NCI-H187 (cell line): ENCODE results near the gene RASL12.
"Not testable (repeated sequence)": the region's sequence is repeated elsewhere in the genome, so short reads cannot be mapped to it uniquely, and the experiment has no call there.

Experiments
- DNase-seq, 2 experiments: peaks; one replicate each; lab custom pipeline; 2025; lab: John Stamatoyannopoulos, UW

Gene RASL12

GRCh38 chr15:65075607-65076395, 8.0 kb upstream of the RASL12 start:
- not testable (repeated sequence) for DNase-seq

DNA sequence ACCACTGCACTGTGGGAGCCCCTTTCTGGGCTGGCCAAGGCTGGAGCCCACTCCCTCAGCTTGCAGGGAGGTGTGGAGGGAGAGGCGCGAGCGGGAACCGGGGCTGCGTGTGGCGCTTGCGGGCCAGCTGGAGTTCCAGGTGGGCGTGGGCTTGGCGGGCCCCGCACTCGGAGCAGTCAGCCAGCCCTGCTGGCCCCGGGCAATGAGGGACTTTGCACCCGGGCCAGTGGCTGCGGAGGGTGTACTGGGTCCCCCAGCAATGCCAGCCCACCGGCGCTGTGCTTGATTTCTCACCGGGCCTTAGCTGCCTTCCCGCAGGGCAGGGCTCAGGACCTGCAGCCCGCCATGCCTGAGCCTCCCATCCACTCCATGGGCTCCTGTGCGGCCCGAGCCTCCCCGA, 7.2 kb upstream of the RASL12 start:
- DNase-seq: not testable (repeated sequence)

GRCh38 chr15:65072617-65073016, 4.8 kb upstream of the RASL12 start:
- DNase-seq: no peak

- no peak for DNase-seq
Measured at GRCh38 chr15:65072027-65072426, 4.2 kb upstream of the RASL12 start.

GRCh38 chr15:65071381-65071811, 3.6 kb upstream of the RASL12 start:
- DNase-seq: no peak

DNA sequence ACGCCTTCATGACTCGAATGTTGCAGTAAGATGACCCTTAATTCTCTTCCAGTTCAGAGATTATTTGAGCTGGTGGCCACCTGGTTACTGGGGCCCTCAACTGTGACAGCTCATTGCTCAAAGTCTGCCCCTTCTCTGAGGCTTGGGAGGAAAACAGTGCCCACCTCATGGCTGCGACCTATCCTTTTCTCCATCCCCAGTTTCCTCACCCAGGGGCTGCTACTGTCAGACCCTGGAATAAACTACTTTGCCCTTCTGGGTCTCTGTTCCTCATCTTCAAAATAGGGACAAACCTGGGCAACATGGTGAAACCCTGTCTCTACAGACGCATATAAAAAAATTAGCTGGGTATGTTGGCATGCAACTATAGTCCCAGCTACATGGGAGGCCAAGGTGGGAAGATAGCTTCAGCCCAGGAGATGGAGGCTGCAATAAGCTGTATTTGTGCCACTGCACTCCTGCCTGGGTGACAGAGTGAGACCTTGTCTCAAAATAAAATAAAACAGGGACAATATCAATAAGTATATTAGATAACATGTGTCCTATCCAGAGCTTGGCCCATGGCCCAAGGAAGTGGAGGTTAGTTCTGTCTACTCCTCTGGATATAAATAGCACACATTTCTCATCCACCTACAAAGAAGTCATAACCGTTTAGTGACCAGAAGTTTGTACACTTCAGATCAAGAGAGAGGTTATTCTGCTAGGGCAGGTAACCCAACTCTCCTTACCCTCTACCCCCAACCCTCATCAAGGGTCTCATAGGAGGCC, 2.2 kb upstream of the RASL12 start:
- no peak for DNase-seq

DNA sequence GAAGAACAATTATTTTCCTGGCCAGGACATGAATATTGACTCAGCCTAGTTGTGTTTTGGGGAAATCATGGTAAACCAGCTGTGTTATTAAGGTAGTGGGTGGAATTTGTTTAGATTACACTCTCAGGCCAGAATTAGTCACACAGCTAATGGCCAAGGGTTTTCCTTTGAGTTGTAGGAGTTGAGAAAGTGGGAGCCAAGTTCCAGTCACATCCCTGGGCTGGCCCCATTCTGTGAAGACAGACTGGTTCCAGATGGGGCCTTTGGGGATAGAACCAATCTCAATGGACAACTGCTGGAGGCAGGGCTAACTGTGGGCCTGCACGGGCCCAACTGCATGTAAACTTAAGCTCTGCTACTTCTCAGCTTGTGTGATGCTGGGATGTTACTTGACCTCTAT, 1.4 kb upstream of the RASL12 start:
- no peak for DNase-seq

DNA sequence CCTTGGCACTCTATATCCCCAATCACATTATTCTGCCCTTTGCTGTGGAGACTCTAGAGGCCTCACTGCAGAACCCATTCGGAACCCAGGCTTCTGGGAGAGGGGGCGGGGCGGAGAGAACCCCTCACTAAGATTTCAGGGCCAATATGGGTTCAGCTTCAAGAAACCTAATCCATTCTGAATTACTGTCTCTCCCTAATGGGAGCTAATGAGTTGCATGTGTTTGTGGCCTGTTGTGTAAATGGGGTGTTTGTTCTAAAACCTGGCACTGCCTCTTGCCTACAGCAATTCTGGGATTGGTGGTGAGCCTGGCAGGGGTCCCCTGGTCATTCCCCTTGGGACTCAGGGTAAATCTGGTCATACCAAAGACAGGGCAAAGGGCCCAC, 605 bp upstream of the RASL12 start:
- no peak for DNase-seq

- DNase-seq: no peak
Measured at GRCh38 chr15:65067317-65067644, 510 bp downstream of the RASL12 start.

- no peak for DNase-seq
Measured at GRCh38 chr15:65066635-65067316, 1.0 kb downstream of the RASL12 start.

DNA sequence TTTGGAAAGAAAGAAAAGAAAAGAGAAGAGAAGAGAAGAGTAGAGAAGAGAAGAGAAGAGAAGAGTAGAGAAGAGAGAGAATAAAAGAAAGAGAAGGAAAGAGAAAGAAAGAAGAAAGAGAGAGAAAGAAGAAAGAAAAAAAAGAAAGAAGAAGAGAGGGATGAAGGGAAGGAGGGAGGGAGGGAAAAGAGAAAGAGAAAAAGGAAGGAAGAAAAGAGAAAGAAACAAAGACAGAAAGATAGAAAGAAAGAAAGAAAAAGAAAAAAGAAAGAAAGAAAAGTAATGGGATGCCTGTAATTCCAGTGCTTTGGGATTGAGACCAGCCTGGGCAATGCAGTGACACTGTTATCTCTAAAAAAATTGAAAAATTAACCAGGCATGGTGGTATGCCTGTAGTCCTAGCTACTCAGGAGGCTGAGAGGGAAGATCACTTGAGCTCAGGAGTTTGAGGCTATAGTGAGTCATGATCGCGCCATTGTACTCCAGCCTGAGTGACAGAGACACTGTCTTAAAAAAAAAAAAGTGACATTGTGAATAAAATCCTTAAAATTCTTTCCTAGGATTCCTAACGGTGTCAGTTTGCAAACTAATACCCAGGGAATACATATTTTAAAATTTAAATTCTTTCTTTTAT, 1.7 kb downstream of the RASL12 start:
- no peak for DNase-seq

- no peak for DNase-seq
Measured at GRCh38 chr15:65062726-65063125, 5.1 kb downstream of the RASL12 start.

DNA sequence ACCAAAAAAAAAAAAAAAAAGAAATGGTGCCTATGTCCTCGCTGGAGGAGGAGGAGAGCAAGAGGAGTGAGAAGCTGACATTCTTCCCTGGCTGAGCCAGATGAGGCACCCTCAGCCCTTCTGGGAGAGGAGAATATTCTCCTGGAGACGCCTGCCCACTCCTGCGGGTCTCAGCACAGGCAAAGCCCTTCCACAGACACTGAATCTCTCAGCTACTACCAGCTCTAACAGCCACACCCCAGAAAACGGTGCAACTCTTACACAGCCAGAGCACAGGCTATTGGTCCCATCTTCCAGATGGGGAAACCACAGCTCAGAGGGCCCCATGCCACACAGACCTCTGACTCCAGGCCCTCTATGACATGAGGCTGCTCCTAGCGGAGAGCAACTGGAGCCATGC, 5.7 kb downstream of the RASL12 start:
- no peak for DNase-seq

GRCh38 chr15:65060641-65061397, 7.0 kb downstream of the RASL12 start:
- DNase-seq: no peak

- no peak for DNase-seq
Measured at GRCh38 chr15:65059931-65060596, 7.7 kb downstream of the RASL12 start.

DNA sequence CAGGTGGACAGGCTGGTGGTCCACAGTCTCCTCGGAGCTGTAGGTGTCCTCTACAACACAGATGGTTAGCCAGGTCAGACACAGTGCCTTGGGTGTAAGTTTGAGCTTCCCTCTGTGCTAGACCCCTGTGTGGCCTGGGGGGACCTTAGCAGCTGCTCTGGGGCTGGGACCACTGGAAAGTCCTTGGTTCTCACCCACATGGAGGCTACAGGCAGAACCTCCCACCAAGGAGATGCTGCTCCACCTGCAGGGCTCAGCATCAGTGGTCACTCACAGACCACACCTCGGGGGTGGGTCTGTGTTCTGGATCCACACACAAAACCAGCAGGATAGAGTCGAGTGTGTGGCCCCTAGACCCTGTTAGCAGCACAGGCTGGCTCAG, 8.4 kb downstream of the RASL12 start:
- DNase-seq: no peak

- no peak for DNase-seq
Measured at GRCh38 chr15:65058394-65059368, 9.1 kb downstream of the RASL12 start.

- DNase-seq: no peak
Measured at GRCh38 chr15:65057549-65057940, 10.2 kb downstream of the RASL12 start.

DNA sequence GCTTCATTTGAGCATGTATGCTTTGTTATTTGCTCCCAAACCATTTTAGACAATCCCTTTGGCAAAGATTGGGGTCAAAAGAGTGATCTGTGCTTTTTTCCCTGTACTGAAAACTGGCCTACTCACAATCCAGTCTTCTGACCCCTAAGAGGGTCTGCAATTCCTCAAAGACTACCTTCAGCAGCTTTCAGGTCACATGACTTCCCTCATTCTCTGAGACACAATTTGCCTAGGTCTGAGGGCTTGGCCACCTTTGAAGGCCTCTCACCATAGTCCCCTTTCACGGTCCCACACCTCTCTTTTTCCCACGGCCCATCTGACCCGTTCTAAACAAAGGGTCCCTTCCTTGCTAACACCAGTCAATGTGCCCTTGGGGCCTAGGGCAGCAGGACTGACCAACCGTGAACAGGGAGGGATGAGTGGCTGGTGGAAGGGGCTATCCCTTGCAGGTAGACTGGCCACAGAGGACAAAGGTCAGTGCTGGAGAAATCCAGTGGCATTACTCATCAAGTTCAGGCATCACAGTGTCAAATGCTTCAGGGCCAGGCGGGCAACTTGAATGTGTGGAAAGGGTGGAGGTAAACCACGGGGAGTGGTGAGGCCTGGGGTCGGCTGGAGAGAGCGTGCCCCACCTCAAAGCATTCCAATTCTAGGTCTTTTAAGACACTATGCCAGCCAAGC, 10.8 kb downstream of the RASL12 start:
- no peak for DNase-seq
